ENCODE data around the gene HDAC4. TPM values are rescaled to one million over a fixed set of nuclear protein-coding genes. Genes with fewer than 3 reads are reported as not detected.

HDAC4 gene
- polyA plus RNA-seq, 2 of the 4 experiments (the other 2 are of a cell fraction): 8.6 to 10.4 TPM

- peak overlapping the region; percentile 42 for H3K4me3 ChIP-seq
- 81% methylated on average over 23 of the region's 23 CpGs for WGBS (ENCODE audit: missing lambda C conversion rate)
- FAIRE-seq: no peak
Observed at GRCh38 chr2:239273280-239274234, 127.3 kb downstream of the HDAC4 start.

GRCh38 chr2:239272626-239273025 lies 128.2 kb downstream of the HDAC4 start:
- POLR2A ChIA-PET: no interaction called here
- Histone ChIP-seq H3K9me3 (no peaks in the 10 kb centered on the region), H3K4me3 (no peak overlapping the region), H3K4me1 (peaks cover 78% of the 10 kb centered on the region), H3K27ac (peak overlapping the region; percentile 97 to 99), H3K4me2 (peak overlapping the region; percentile 91)
- DNase-seq (ENCODE audit: low read depth in 1 of 2, low spot score in 1 of 2) (no peak), FAIRE-seq (no peak), ATAC-seq (no peak)
- TF ChIP-seq PBX3 (IDR thresholded peaks at IDR 0.05) (no peak), ELK1 (IDR thresholded peaks at IDR 0.05; ENCODE audit: low read depth, low read length) (no peak), HOXA7 (CRISPR knock-in tag; IDR thresholded peaks at IDR 0.05) (no peak), MAZ (IDR thresholded peaks at IDR 0.05; ENCODE audit: borderline replicate concordance, low read depth, low read length) (no peak), RCOR1 (IDR thresholded peaks at IDR 0.05; ENCODE audit: low read depth, low read length) (no peak), KDM1A (IDR thresholded peaks at IDR 0.05; ENCODE audit: low read depth) (no peak), FOSB (CRISPR knock-in tag; IDR thresholded peaks at IDR 0.05) (no peak), NFE2L2 (conservative IDR thresholded peaks at IDR 0.05; ENCODE audit: low read length) (no peak), FOXS1 (CRISPR knock-in tag; IDR thresholded peaks at IDR 0.05) (no peak)
- CTCF ChIA-PET: no interaction called here
- 94% methylated on average over 9 of the region's 9 CpGs for WGBS (ENCODE audit: missing lambda C conversion rate)

More at GRCh38 chr2:239273280-239274234, 127.3 kb downstream of the HDAC4 start:
- Histone ChIP-seq H3K27ac (peak overlapping the region; percentile 97 to 99), H3K4me2 (peak overlapping the region; percentile 91), H3K4me1 (peaks cover 77% of the 10 kb centered on the region), H3K9me3 (no peaks in the 10 kb centered on the region)
- DNase-seq (ENCODE audit: low read depth in 1 of 2, low spot score in 1 of 2) (no peak), ATAC-seq (no peak)
- ChIA-PET POLR2A (interaction anchor here (1.1 kb wide), 1 partner anchor 127 kb away, joined by 4 read pairs; the partner anchor contains the start of gene HDAC4), CTCF (interaction anchor here (1.0 to 1.6 kb wide), 2 partner anchors 8 to 130 kb away, joined by 3 to 6 read pairs; no protein-coding TSS in a partner anchor)
- TF ChIP-seq HDAC2 (IDR thresholded peaks at IDR 0.05) (no peak), NFE2L2 (conservative IDR thresholded peaks at IDR 0.05; ENCODE audit: low read length) (no peak), MYC (IDR thresholded peaks at IDR 0.05; ENCODE audit: borderline replicate concordance, low read length) (no peak), ESRRA (IDR thresholded peaks at IDR 0.05; ENCODE audit: borderline replicate concordance, low read length) (no peak), PBX3 (IDR thresholded peaks at IDR 0.05) (no peak), TP53 (CRISPR knock-in tag; IDR thresholded peaks at IDR 0.05) (no peak)

GRCh38 chr2:239271882-239272281 lies 128.9 kb downstream of the HDAC4 start:
- ChIA-PET CTCF (no interaction called here), POLR2A (no interaction called here)
- DNase-seq (ENCODE audit: low read depth in 1 of 2, low spot score in 1 of 2) (no peak), ATAC-seq (no peak), FAIRE-seq (no peak)
- TF ChIP-seq CBX2 (IDR thresholded peaks at IDR 0.05; ENCODE audit: borderline replicate concordance, low read depth) (no peak), HOXB5 (CRISPR knock-in tag; IDR thresholded peaks at IDR 0.05) (no peak), JUNB (IDR thresholded peaks at IDR 0.05) (no peak)
- Histone ChIP-seq H3K27ac (peak overlapping the region; percentile 9 to 99; a peak in 2 of 6 replicates), H3K4me2 (0 out of 3 replicates have a peak overlapping the region, but pooled peaks have one; percentile 2), H3K9me3 (no peaks in the 10 kb centered on the region), H3K4me1 (peaks cover 78% of the 10 kb centered on the region), H3K4me3 (no peak overlapping the region)
- WGBS (ENCODE audit: missing lambda C conversion rate): 91% methylated on average over 5 of the region's 5 CpGs

All from A549 (cell line).